Measurements from ENCODE around the gene AFAP1.

Gene AFAP1

DNA sequence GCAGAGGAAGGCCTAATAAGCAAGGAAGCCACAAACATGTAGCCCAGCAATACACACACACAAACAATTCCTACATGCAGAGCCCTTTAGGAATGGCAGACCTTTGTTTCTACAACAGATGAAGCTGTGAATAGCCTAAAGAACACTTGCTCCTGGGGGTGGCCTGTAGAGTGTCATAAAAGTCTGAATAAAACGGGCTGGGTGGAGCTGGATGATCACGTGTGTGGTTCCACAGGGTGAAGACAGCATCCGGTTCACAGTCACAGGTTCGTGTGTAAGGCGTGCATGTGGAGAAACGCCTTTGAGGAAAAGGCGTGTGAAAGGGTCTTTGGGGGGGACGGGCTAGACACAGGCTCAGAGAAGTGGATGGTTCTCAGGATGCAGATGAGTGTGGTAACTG, 156.1 kb downstream of the AFAP1 start:
- DNase-seq (no peak), ATAC-seq (no peak)

DNA sequence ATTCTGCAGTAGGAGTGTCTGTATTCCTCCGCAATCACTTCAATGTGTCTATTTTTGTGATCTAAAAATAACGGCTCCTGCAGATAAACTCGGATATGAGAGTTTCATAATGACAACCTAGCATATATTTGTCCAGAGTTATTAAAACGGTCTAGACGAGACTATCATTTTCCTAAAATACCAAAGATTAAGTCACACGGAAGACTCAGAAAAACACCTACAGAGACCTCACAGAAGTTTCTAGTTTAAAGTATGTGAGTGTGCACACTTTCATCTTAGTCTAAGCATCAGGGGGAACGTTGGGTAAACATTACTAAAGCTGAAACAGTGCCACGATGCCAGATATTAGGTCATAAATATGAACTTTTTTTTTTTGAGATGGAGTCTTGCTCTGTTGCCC, 156.9 kb downstream of the AFAP1 start:
- ATAC-seq, result no peak
- no peak for DNase-seq

DNA sequence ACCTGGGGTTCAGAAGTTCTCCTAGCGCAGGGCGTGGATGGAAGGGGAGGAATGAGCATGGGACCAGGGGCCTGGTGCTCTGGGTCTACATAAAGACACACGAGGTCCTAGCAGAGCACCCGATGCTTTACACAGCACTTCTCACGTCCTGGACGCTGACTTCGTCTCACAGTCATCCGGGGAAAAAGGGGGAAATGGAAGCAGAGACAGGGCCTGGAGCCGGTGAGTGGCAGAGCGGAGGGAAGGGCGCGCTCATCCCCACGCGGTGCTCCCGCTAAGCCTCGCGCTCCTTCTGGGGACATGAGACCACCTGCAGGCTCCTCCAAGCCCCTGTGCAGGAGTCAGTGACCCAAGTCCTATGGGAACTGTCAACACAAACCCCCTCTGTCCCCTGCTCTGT, 157.7 kb downstream of the AFAP1 start:
- no peak for DNase-seq
- no peak for ATAC-seq

DNA sequence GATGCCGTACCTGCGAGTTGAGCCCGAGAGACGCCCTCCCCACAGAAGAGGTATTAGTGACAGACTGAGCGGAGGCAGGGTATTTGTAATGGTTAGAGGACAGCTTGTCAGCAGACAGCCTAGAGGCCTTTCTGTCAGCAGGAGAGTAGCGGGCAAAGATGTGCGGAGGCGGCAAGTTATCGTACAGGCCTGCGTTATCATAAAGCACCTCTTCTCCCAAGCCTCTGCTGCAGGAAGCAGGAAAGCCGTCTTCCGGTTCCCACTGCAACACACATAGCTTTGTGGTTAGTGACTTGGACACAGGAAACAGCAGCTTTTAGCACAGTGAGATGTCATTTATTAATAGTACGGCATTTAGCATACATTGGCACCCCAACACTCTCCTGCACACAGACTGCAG, 158.3 kb downstream of the AFAP1 start:
- ATAC-seq, result no peak
- no peak for DNase-seq

DNA sequence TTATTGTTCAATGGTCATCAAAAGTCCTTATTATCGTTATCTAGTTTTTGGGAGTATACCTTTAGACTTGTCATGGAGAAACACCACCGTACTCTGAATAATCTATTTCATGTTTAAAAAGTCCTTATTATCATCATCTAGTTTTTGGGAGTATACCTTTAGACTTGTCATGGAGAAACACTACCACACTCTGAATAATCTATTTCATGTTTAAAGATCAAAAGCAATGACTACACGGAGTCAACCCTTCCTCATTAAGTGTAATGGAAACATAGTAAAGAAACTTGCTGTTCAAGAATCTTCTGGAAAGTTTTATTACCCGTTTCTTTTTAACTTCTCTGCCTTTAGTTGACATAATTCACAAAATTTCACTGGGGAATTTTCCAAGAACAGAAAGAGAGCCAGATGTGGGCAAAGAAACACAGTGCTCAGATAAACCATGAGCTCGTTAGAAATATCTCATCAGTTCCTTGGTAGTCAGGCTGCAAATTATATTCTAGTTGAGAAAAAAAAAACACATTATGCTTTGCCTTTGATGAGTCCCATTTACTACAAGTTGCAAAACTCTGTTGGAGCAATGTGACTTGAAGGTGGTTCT, 158.8 kb downstream of the AFAP1 start:
- DNase-seq, result no peak
- ATAC-seq, result peak; percentile 54

DNA sequence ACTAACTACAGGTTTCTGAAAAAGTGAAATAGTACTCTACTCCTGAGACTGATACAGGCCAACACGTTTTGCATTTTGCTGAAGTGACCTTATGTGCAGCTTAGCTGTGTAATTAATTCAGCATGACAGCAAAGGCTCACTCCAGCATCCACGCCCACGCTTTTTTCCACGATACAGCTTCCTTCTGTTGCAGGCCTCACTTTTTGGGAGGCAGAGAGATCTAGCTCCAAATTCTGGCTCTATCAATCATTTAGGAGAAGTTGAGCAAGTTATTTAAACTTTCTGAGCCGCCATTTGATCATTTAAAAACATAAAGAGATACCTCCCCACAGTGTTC, 160.3 kb downstream of the AFAP1 start:
- no peak for DNase-seq
- no peak for ATAC-seq

DNA sequence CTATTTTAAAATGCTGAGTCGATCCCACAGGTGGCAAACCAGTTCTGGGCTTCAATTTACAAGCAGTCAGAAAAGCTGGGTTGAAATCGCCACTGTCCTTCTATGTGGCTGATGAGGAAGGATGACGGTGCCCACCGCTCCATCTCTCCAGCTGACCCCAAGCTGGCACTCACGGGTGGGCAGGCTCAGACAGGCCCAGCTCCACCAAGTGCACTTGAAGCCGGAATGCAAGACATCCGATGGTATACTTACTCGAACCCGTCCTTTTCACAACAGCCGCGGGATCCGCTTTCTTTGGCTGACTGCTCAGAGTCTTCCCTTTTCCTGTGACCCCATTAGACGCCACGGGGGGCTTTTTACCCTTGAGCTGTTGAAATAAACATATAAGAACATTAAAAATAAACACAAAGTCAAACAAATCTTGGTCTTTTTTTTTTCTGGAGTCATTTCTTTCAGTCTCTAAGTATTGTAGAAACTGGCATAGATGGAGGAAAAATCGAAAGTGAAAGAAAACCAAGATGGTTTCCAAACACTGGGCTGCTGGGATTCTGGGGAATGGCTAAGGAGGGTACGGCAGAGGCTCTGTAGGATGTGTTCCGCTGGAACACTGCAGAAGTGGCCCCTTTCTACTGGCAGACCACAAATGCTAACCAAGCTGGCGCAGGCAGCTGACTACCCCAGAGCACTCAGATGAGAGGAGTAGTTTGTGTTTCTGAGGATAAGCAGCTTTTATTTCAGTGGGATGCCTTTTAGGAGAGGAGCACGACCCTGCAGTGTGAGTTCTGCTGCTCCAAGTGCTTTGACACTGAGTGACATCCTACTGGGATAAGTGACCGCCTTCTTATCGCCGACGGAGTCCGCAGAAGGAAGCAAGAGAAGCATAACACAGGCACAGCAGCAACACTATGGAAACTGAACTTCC, 160.9 kb downstream of the AFAP1 start:
- ATAC-seq (no peak), DNase-seq (no peak)

DNA sequence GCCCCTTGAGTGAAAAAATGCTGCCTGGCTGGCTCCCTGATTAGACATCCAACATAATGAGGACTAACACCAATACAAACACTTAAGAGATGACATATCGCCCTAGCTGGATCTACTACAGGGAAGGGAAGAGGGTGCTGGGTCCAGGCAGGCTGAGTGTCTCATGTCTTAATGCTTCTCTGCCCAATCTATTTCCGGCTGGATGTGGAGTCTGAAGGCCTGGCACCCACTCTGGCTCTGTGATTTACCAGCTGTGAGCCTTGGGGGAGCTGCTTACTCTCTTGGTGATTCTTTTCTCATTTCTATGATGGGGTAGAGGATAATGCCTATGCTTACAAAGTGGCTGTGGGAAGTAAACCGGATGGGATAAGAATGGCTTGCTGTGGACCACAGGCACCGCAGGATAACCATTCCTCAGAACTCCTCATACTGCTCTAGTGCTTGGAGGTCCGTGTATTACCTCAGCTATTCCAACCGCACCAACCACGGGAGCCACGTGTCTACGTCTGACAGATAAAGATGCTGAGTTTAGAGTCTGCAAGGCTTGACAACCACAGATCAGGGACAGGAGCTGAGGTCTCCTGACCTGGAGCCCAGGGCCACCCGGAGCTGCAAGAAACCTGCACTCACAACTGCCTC, 161.7 kb downstream of the AFAP1 start:
- ATAC-seq (no peak), DNase-seq (no peak)

DNA sequence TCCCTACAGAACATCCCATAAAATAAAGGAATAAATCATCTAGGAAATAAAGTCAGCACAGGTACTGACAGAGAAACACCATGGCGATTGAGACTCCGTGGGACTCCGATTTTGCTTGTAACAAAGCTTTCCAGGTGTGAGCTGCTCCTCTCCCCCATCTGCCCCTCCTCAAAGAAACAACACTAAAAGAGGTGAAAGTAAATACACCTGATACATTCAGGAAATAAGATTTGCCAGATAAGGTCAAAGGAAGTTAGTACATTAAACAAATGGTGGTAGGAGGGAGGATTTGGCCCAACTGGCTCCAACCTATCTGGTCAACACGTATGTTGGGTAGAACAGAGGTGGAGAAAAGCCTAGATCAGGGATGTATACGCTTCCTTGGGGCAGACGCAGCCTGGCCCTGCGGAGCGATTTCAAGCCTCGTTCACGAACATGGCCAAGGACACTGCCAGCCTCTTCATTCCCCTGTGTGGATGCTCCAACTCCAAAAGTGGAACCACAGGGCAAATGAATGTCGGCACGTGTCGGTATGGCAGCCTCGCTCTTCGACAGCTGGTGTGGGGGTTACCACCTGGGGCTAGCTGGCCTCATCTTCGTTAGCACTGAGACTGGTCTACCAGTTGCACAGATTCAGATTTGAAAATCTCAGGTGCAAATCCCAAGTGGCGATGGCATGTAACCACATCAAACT, 162.5 kb downstream of the AFAP1 start:
- no peak for DNase-seq
- no peak for ATAC-seq

DNA sequence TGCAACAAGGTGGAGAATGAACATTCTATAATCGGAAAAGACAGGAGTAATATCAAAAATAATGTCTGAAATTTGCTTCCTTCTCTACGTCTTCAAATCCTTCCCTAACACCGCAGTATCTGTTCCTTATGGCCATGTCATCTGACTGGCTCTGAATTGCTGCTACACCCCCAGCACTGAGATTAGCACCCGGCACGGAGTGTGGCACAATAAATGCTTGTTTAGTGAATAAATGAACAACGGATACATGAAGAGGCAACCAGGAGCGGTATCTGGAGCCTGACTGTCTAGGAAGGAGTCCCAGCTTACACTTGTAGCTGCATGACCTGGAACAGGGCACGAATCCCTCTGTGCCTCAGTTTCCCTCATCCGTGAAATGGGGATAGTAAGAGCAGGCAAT, 164.3 kb downstream of the AFAP1 start:
- DNase-seq, result no peak
- no peak for ATAC-seq

DNA sequence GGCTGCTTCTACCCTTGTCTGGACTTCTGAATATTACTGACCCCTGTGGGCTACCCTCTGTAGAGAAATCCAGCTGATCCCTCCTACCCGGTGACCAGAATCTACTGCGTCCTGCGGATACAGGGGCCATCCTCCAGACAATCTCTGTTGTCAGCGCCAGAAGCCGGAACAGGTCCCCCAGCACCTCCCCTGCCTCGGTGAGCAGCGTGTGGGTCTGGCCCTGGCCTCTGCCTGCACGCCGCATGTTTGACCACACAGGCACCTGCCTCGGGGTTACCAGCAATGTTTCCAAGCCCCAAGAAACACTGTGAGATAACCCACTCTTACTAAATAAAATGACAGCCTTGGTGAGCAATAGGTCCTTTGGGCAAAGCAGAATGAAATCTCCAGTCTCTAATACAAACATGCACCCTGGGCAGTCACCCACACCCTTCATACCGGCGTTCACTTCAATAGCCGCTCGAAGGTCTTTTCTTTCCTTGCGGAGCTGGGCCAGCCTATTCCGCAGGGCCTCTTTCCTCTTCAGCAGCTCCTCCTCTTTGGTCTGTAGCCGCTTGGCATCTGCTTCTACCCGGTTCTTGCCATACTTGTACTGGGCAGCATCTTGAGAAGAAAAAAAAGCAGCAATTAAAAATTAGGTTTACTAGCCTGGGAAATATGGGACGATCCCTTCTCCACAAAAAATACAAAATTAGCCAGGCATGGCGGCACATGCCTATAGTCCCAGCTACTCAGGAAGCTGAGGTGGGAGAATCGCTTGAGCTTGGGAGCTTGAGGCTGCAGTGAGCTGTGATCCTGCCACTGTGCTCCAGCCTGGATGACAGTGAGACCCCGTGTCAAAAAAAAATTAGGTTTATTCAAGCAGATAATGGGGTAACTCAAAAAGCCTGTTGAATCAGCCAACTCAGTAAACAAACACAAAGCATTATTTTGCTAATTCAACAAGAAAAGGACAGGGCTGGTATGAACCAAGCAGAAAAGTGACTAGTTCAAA, 165.1 kb downstream of the AFAP1 start:
- ATAC-seq, result no peak

DNA sequence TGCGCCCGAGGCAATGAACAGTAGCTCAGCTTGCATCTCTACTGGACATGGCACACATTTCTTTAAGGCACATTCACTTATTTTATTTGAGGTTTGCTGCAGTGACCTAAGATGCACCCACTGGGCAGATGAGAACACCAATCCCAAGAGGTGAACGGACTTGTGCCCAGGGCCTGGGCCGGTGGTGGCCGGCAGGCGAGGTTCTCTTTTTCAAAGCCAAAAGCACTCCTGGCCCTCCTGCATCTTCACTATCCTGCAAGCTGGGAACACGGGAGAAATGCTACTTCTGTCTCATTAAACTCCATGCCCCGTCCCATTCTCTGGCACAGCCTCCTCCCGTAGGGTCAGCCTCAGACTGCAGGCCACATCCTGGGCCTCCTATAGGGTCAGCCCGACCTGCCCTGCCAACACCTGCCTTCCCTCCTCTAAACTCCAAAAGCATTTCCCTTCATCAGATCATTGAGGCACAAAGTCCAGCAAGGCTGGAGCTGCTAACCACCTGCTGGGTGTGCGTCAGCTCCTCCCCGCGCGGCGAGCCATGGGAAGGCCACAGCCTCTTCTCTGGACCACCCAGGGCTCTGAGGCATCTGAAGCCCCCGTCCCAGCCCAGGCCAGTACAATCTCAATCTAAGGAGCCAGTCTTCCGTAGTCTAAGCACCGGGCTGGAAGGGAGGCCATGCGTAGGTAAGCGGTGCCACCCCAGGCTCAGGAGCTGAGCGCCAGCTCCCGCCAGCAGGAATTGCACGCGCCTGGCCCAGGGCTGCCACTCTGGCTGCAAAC, 166.1 kb downstream of the AFAP1 start:
- ATAC-seq, result no peak

More for the DNA sequence above, 165.1 kb downstream of the AFAP1 start:
- no peak for DNase-seq

DNA sequence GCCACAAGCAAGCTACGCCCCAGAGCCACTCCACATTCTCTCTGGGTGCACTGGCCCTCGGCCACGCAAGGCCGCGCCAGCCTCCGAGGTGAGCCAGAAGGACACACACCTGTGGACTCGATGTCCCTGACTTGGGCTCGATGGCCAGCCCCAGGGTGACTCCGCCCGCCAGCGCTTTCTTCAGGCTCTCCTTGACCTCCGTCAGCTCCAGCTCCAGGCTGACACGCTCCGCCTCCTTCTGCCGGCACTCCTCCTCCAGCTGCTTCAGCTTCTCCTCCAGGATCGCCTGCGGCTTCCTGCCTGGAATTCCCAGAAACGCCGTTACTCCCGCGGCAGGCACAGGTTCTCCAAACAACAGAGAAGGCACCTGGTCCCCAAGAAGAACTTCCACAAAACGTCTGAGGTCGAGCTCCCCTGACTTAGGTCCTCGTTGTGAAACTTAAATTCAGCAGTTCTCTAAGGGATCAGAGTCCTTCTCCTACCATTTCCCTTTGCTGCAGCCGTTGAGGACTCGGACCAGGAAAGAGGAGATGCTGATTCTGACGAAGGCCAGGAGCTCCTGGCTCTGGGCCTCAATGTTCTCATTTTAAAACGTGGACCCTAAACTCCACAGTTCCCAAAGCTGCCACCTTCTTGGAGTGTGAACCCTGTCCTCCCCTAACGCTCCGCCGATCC, 166.8 kb downstream of the AFAP1 start:
- no peak for ATAC-seq
- DNase-seq, result no peak

More for the DNA sequence above, 166.1 kb downstream of the AFAP1 start:
- no peak for DNase-seq

DNA sequence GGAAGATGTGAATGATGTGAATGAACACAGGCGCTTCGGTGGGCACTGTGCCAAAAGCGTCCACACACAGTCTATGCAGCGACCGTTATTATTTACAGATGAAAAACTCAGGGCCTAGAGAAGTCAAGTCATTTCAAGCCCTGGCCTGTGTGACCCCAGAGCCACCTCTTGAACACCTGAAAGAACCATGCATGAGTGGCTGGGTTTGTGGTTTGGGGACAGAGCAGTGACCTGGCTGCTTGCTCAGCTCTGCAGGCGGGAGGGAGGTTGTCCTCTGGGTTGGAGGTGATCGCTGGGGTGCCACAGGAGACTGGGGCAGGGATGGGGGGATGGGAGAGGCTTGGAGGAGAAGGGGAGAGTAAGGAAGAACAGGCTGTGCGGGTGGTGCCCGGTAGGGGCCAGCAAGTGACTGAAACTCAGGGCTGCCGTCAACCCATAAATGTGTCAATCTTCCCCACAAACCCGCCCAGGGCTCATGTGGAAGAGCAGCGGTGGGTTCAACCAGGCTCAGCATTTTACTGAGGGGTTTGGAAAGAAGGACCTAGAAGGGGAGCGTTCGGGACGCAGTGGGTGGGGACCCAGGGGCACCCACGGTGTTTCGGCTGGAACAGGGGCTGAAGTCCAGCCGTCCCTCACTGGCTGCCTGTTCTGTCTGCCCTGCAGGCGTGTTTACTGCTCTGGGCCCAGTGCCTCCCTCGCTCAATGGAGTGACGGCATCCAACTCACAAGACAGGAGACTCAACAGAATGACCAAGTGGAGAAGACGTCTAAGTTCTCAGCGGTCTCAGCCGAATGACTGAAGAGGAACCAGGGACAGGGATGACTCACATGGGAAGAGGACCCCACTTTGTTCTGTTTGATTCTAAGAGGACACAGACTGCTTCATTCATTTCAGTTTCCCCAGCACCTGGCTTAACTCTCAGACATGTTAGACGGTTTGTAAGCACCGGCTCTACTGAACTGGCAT, 167.8 kb downstream of the AFAP1 start:
- DNase-seq (no peak), ATAC-seq (no peak)

DNA sequence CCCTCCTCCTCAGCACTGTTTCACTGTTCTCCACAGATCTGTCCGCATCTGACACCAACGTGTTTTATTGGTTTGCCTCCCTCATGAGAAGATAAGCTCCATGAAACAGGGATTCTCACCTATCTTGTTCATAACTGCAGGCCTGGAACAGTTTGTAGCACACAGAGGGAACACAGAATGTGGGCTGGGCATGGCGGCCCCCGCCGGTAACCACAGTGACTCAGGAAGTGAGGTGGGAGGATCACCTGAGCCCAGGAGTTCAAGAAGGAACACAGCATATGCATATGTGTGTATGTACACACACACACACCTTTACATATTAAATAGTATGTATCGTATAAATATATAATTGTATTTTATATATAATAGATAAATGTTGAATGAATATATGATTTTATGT, 168.6 kb downstream of the AFAP1 start:
- ATAC-seq (peak; percentile 59), DNase-seq (peak; percentile 25)

DNA sequence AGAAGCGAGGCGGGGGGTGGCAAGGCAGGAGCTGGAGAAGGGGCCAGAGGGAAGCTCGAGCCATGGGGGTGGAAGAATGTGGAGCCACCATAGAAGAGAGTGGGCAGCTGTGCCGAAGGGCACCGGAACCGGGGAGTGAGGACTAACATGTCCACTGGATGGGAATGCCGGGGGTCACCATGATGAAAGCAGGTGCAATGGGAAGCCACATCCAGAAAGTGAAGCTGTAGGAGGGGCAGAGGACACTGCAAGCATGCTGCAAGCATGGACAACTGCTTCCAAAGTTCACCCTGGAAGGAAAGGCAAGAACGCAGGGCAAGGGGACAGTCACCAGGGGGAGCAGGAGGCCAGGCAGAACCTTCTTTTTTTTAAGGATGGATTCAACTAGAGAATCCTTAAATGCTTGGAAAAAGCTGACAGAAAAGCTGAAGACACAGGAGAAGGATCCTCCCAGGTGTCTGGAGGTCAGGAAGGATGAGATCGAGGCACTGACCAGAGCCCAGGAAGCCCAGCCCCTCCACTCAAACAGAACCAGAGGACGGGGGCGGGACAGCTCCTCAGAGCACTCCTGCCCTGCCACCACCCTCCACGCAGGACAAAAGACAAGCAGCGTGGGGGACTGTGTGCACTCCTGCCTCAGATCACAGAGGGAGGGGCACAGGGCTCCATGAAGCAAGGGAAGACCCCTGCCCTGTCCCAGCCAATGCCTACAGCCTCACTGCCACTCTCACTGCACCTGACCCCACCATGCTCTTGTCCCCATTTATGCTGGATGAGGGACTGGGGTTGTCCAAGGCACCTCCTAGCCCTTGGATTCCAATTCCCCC, 169.2 kb downstream of the AFAP1 start:
- DNase-seq (no peak), ATAC-seq (no peak)

DNA sequence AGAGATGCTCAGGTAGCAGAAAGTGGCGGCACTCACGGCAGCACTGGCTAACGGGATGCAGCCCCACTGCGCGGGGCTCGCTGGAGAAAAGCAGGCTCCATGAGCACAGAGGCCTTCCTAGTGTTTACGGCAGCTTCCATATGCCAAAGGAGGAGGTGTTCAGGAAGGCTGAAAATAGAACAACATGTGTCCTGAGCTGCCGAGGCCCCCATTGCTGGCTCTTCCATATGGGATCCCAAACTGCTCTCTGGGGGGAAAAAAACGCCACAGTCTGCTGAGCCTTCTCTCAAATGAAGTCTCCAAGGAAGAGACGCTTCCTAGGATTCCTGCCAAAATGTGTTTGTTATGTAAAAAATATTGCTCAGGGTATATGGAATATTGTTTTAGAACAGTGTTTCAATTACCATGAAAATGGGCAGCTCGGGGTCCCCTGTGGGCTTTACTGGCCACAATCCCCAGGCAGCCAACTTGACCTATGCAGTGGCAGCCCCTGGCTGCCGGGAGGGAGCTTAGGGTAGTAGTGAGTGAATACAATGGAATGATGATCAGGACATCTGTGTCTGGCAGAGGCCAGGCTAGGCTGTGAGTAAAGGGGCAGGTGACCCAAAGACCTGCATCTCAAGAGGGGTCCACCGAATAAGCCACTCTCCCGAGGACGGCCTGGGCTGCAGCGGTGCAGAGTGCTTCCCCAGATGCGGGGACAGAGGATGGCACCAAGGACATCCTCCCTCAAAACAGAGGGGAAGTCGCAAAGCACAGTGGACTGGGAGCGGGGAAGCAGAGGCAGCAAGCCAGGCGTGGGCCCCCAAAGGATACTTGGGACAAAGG, 170.1 kb downstream of the AFAP1 start:
- ATAC-seq, result no peak
- DNase-seq, result no peak
